GM12874 (cell line): Measurements from ENCODE around the gene FBN2.

ENCODE experiments used
- CTCF ChIP-seq: IDR thresholded peaks from 2 replicates; pipeline ENCODE4 v1.5.1; 2011; ENCODE audit warnings: low read depth, mild to moderate bottlenecking, control low read depth, low read length, moderate library complexity; ENCODE audit not compliant: insufficient read depth

Gene FBN2

GRCh38 chr5:128274441-128274840 lies 263.6 kb downstream of the FBN2 start:
- no peak for TF ChIP-seq CTCF

GRCh38 chr5:128273736-128274135 lies 264.3 kb downstream of the FBN2 start:
- no peak for TF ChIP-seq CTCF

- TF ChIP-seq CTCF, result no peak
Measured at GRCh38 chr5:128271859-128272464, 266.1 kb downstream of the FBN2 start.

- TF ChIP-seq CTCF, result no peak
Measured at GRCh38 chr5:128271071-128271470, 267.0 kb downstream of the FBN2 start.

GRCh38 chr5:128264564-128265360 lies 273.3 kb downstream of the FBN2 start:
- no peak for TF ChIP-seq CTCF

GRCh38 chr5:128263357-128263756 lies 274.7 kb downstream of the FBN2 start:
- no peak for TF ChIP-seq CTCF

- no peak for TF ChIP-seq CTCF
Measured at GRCh38 chr5:128262911-128263310, 275.1 kb downstream of the FBN2 start.
